Choroid plexus epithelial cell (primary cell): Measurements from ENCODE around the gene ESRRB.

Experiments used
- DNase-seq: peaks from one replicate; pipeline ENCODE4 v3.0.0-alpha.2; 2010; ENCODE audit warnings: low read depth
- H3K4me3 ChIP-seq: 2 replicates; pipeline ENCODE4 v1.5.1; 2011; ENCODE audit warnings: low read depth, mild to moderate bottlenecking, control low read depth, low read length, moderate library complexity
- TF ChIP-seq, protein P1 (sequence below): conservative IDR thresholded peaks from 2 replicates; pipeline ENCODE4 v1.5.1; 2011; ENCODE audit warnings: low read depth, mild to moderate bottlenecking, control low read depth, inconsistent platforms, low read length, moderate library complexity

The ESRRB gene

DNA sequence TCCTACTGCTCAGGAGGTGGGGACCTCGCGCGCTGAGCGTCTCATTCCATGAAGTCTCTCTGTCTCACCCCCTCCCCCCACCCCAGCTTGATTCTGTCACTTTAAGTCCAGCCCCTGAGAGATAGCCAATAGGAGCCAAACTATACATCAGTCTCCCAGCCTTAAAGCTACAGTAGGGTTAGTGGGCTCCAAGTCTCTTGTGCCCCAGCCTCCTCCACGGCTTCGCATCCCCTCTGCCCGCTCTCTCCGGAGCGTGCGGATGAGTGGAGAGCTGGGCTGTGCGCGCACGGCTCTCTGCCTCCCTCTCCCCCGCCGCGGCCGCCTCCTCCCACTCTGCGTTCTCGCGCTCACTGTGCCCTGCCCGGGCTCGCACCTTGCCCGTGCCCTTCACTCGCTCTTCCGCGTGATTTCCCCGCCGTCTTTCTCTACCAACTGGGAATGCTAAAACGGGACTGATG lies at the start of gene ESRRB:
Gene ESRRB (plus strand): TSS at position 191 of the 458 bp plus-strand sequence. CDS start 265 bp downstream, at position 456.
- peak within 1 kb of the TSS; percentile 45 for H3K4me3 ChIP-seq
- peak; percentile 39 for DNase-seq
- TF ChIP-seq, protein P1, sequence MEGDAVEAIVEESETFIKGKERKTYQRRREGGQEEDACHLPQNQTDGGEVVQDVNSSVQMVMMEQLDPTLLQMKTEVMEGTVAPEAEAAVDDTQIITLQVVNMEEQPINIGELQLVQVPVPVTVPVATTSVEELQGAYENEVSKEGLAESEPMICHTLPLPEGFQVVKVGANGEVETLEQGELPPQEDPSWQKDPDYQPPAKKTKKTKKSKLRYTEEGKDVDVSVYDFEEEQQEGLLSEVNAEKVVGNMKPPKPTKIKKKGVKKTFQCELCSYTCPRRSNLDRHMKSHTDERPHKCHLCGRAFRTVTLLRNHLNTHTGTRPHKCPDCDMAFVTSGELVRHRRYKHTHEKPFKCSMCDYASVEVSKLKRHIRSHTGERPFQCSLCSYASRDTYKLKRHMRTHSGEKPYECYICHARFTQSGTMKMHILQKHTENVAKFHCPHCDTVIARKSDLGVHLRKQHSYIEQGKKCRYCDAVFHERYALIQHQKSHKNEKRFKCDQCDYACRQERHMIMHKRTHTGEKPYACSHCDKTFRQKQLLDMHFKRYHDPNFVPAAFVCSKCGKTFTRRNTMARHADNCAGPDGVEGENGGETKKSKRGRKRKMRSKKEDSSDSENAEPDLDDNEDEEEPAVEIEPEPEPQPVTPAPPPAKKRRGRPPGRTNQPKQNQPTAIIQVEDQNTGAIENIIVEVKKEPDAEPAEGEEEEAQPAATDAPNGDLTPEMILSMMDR, result no peak

DNA sequence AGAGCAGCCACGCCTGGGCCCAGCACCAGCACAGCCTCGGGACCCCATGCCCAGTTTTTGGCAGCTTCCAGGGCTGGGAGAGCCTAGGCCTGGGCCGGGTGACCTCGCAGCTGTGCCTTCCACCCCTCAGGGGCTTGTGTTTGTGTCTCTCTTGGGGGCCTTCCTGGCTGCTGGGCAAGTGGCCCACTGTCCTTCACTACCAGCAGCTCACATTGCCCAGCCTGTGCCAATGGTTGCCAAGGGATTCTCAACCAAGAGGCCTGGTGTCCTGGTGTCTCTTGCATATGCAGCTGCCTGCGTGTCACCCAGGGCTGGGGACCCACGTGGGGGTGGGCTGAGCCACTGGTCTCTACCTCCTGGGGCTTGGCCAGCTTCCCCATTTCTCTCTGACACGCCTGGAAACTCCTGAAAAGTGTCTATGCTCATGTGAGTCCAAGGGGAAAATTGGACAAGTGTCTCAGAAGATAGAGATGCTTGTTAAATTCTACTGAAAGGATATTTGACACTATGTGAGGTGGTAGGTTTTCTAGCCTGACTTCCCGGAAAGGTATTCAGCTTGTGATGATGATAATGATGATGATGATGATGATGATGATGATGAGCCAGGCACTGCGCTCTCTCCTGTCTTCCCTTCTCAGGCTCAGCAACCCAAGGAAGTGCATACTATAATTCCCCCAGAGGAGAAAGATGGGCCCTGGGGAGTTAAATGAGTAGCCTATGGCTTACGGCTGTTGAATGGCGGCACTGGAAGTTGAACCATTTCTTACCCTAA lies 48.8 kb upstream of the ESRRB start:
- H3K4me3 ChIP-seq, result no peak overlapping the region
- DNase-seq, result no peak
- TF ChIP-seq, protein P1, result no peak

DNA sequence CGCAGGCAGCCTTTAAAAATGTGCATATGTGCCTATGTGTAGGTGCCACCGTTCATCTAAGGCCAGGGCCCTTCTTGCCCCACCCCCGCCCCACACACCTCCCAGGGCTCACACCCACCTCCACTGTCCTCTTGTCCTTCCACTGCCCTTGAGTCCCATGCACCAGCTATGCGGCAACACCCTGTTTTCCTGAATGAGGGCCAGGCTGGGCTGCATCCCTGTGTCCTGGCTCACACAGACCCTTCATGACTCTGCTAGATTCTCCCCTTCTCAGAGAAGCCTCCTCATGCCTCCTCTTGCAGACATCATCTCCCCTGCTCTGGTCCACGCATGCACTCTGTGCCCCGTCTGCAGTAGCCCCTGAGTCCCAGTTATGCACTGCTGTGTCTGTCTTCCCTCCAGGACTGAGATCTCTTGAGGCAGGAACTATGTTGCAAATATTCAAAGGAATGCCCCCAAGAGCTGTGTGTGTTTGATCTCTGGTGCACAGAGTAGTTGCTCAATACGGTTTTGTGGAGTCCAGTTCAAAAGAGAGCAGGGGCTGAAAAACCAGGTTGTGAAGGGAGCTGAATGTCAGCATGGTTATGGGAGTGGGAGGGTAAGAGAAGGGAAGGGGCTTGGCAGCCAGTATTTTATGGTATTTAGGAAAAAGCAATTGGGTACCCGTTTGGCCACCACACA lies 47.3 kb upstream of the ESRRB start:
- peak; percentile 6 for DNase-seq
- H3K4me3 ChIP-seq, result no peak overlapping the region
- TF ChIP-seq, protein P1, result no peak

DNA sequence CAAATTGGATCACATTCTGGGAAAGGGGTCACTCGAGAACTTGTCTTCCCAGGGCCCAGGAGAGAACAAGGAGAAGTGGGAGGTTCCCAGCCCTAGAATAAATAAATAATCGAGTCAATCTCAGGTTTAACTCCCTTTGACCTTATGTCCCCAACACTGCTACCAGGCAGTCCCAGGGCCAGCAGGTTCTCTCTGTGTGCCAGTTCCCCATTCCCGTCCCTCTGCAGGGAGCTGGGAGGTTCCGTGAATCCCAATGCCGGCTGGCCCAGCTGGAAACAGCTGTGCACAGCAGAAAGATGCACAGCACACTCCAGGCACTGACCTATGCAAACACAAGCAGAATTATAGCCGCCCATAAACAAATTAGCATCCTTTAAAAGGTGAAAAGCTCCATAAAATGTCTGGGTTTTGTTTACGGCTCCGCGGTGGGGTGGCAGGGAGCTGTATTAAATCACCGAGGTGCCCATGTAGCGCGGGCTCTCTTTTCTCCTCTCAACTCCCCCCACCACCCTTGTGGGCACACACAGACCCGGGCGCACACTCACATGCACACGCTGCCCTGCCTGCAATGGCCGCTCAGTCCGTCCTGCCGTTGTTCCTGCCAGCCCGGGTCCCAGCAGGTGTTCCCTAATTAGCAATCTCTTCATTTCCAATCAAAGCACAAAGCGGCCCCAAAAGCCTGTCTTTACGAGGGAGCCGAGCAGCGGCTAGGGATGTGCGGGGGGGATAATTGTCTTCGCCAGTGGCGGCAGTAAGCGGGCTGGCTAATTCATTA lies 46.6 kb upstream of the ESRRB start:
- TF ChIP-seq, protein P1, result no peak
- H3K4me3 ChIP-seq, result no peak overlapping the region
- no peak for DNase-seq

DNA sequence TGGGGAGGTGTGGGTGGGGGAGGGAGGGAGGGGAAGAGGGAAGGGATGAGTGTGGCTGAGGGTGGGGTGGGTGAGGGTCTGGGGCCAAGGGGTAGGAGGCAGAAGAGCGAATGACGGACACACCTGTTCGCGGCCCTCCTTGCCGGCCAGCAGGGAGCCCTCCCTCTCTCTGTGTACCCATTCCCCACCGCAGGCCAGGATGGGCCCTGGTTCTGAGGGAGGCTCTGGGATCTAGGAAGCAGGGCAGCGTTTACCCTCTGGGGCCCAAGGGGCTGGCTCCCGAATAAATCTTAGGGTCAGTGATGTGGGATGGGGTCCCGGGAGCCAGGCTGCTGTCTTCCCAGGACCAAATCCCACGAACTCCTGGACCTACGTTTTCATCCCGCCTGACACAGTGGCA lies 46.0 kb upstream of the ESRRB start:
- TF ChIP-seq, protein P1, result no peak
- DNase-seq, result no peak
- no peak overlapping the region for H3K4me3 ChIP-seq

DNA sequence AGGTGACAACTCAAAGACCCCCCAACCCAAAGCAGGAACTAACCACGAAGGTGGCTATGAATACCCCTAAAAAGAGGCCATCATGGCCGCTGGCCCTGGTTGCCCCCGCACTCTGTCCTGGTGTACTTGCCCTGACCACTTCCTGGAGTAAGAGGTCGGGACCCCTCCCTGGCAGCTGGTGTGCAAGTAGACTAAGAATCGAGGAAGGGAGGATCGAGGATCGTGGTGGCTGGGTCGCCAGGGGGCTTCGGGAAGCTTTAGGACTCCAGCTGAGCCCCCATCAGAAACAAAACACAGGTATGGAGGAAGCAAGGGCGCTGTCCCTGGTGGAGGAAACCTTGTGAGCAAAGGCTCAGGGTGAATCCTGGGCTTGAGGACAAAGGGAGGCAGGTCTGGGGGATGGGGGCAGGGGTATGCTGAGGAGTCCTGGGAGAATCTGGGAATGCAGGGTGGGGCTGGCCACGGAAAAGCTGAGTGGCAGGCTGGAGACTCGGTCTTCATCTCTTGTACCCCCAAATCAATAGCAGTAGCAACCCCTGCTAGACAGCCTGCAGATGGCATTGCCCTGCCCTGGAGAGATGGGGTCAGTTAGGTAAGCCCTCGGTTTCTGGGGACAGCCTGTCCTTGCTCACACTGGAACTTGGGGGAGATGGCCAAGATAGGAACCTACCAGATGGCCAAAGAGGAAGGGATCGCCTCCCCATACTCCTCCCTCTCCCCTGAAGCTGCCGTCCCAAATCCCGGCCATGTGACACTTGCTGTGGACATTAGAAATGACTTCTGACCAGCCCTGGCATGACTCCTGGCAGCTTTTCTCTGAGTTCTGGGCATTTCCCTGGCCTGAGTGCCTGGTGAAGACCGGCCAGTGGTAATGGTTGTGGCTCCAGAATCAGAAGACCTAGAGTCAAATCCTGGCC lies 45.3 kb upstream of the ESRRB start:
- H3K4me3 ChIP-seq, result no peak overlapping the region
- TF ChIP-seq, protein P1, result no peak
- no peak for DNase-seq
